HepG2 (cell line): ENCODE measurements around the gene PREP. TPM values are rescaled to one million over a fixed set of nuclear protein-coding genes. Genes with fewer than 3 reads are reported as not detected.

Experiments used
- CREM ChIP-seq, 2 experiments: sonication (generic) in 1 of 2; formaldehyde crosslinking in 1 of 2; IDR thresholded peaks; 2 replicates each; pipeline versions ENCODE4 v1.4.0 to v1.6.1; 2016 to 2020; ENCODE audit warnings: antibody characterized with exemption in 1 of 2, mild to moderate bottlenecking in 1 of 2, missing genetic modification reagents in 1 of 2
- KLF6 ChIP-seq: IDR thresholded peaks from 2 replicates; pipeline ENCODE4 v1.8.0; 2016; ENCODE audit warnings: missing biosample characterization, missing genetic modification reagents
- MAF1 ChIP-seq: sonication (generic); formaldehyde crosslinking; IDR thresholded peaks from 2 replicates; pipeline ENCODE4 v1.5.0; 2020; ENCODE audit warnings: missing genetic modification reagents, borderline replicate concordance
- SUZ12 ChIP-seq: fragments of 150-350 bp; IDR thresholded peaks from 2 replicates; pipeline ENCODE4 v1.6.1; 2014; ENCODE audit warnings: low read depth, low read length
- ZNF136 ChIP-seq: sonication (generic); formaldehyde crosslinking; IDR thresholded peaks from 2 replicates; pipeline ENCODE4 v1.8.1; 2022; ENCODE audit warnings: low read depth, mild to moderate bottlenecking, moderate library complexity, missing genetic modification reagents
- polyA plus RNA-seq, 8 experiments: library from polyadenylated mRNA; depleted of rRNA in 3 of 8; stranded (reverse) in 7 of 8; unstranded in 1 of 8; fragments of >200 nt; fragmentation: Illumina TruSeq in 4 of 8; extraction: Trizol in 4 of 8; gene quantifications; 2 replicates each; pipeline versions ENCODE4 v1.2.1 to v1.2.3, GENCODE V29; 2011 to 2016; ENCODE audit warnings: low read depth in 4 of 8, missing spikeins in 1 of 8, mixed read lengths in 1 of 8; ENCODE audit not compliant: insufficient read depth in 1 of 8
- total RNA-seq, 5 experiments: library from RNA; depleted of rRNA; stranded (reverse); fragments of >200 nt; fragmentation: Illumina TruSeq; extraction: Trizol; gene quantifications; 2 replicates each; pipeline ENCODE4 v1.2.3, GENCODE V29; 2016; ENCODE audit warnings: low read depth in 1 of 5
- TF ChIP-seq, protein P1 (sequence below): IDR thresholded peaks from 2 replicates; pipeline ENCODE4 v1.6.1; 2016; ENCODE audit warnings: mild to moderate bottlenecking
- TF ChIP-seq, protein P2 (sequence below), 2 experiments: sonication (generic) in 1 of 2; formaldehyde crosslinking in 1 of 2; IDR thresholded peaks; 2 replicates each; pipeline versions ENCODE4 v1.4.0 to v1.6.1; 2018 to 2020; ENCODE audit warnings: missing genetic modification reagents in 2 of 2, borderline replicate concordance in 1 of 2, low read depth in 1 of 2, mild to moderate bottlenecking in 1 of 2, missing biosample characterization in 1 of 2
- TF ChIP-seq, protein P3 (sequence below): sonication (generic); formaldehyde crosslinking; IDR thresholded peaks from 2 replicates; pipeline ENCODE4 v1.4.0; 2020; ENCODE audit warnings: missing genetic modification reagents

PREP gene
- total and polyA plus RNA-seq, 2 of the 13 experiments (the other 11 are each of a cell fraction or from before 2014, with no cell fraction given), result 12.6 to 15.9 TPM

DNA sequence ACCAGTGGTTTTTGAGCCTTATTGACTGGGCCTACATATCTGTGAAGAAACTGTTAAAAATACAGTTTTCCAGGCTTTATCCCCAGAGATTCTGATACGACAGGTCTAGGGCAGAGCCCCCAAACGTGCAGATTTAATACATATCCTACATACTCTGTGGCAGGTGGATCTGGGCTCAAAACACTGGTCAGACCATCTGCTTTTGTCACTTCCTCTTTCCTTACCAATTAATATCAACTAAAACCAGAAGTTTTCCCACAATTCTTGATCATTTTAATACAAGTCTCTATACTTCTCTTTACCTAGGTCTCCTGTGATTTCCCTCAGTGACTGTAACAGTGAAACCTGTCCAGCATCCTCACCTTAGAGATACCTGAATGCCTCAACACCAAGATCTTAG, 108.8 kb downstream of the PREP start (continued):
- TF ChIP-seq, protein P1, sequence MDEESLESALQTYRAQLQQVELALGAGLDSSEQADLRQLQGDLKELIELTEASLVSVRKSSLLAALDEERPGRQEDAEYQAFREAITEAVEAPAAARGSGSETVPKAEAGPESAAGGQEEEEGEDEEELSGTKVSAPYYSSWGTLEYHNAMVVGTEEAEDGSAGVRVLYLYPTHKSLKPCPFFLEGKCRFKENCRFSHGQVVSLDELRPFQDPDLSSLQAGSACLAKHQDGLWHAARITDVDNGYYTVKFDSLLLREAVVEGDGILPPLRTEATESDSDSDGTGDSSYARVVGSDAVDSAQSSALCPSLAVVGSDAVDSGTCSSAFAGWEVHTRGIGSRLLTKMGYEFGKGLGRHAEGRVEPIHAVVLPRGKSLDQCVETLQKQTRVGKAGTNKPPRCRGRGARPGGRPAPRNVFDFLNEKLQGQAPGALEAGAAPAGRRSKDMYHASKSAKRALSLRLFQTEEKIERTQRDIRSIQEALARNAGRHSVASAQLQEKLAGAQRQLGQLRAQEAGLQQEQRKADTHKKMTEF, result no peak
- TF ChIP-seq, protein P2, sequence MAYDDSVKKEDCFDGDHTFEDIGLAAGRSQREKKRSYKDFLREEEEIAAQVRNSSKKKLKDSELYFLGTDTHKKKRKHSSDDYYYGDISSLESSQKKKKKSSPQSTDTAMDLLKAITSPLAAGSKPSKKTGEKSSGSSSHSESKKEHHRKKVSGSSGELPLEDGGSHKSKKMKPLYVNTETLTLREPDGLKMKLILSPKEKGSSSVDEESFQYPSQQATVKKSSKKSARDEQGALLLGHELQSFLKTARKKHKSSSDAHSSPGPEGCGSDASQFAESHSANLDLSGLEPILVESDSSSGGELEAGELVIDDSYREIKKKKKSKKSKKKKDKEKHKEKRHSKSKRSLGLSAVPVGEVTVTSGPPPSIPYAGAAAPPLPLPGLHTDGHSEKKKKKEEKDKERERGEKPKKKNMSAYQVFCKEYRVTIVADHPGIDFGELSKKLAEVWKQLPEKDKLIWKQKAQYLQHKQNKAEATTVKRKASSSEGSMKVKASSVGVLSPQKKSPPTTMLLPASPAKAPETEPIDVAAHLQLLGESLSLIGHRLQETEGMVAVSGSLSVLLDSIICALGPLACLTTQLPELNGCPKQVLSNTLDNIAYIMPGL (CRISPR knock-in tag; IDR thresholded peaks at IDR 0.05; ENCODE audit: borderline replicate concordance in 1 of 2, low read depth in 1 of 2), result no peak
- TF ChIP-seq ZNF136 (CRISPR knock-in tag), result no peak
- TF ChIP-seq CREM (IDR thresholded peaks at IDR 0.05), result no peak
- no peak for TF ChIP-seq CREM (CRISPR knock-in tag; IDR thresholded peaks at IDR 0.05)
- TF ChIP-seq SUZ12, result no peak
- no peak for TF ChIP-seq KLF6
- TF ChIP-seq, protein P3, sequence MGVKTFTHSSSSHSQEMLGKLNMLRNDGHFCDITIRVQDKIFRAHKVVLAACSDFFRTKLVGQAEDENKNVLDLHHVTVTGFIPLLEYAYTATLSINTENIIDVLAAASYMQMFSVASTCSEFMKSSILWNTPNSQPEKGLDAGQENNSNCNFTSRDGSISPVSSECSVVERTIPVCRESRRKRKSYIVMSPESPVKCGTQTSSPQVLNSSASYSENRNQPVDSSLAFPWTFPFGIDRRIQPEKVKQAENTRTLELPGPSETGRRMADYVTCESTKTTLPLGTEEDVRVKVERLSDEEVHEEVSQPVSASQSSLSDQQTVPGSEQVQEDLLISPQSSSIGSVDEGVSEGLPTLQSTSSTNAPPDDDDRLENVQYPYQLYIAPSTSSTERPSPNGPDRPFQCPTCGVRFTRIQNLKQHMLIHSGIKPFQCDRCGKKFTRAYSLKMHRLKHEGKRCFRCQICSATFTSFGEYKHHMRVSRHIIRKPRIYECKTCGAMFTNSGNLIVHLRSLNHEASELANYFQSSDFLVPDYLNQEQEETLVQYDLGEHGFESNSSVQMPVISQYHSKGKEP (CRISPR knock-in tag), result no peak
- no peak for TF ChIP-seq MAF1 (CRISPR knock-in tag)
- TF ChIP-seq, all 625 proteins: peak for 0
